GM10248 (cell line): Measurements from ENCODE around the gene ERVFRD-1.

Experiments used
- CTCF ChIA-PET: fragments of 300-600 bp; sonication (Branson Sonifier 250); formaldehyde crosslinking; extraction: SDS; loops from one replicate; lab custom pipeline; 2021; ENCODE audit warnings: antibody characterized with exemption; lab: Yijun Ruan, JAX
- POLR2A ChIA-PET: fragments of 350-650 bp; sonication (Branson Sonifier 250); formaldehyde crosslinking; extraction: SDS; loops from one replicate; lab custom pipeline; 2020; ENCODE audit warnings: antibody characterized with exemption; lab: Yijun Ruan, JAX
- DNase-seq: peaks from one replicate; pipeline ENCODE4 v3.0.0; 2012; ENCODE audit errors: extremely low spot score
- CTCF ChIP-seq: IDR thresholded peaks from 2 replicates; pipeline ENCODE4 v1.5.1; 2012; ENCODE audit warnings: mild to moderate bottlenecking, low read depth; ENCODE audit errors: extremely low read depth, missing control alignments, control extremely low read depth

ERVFRD-1 gene

DNA sequence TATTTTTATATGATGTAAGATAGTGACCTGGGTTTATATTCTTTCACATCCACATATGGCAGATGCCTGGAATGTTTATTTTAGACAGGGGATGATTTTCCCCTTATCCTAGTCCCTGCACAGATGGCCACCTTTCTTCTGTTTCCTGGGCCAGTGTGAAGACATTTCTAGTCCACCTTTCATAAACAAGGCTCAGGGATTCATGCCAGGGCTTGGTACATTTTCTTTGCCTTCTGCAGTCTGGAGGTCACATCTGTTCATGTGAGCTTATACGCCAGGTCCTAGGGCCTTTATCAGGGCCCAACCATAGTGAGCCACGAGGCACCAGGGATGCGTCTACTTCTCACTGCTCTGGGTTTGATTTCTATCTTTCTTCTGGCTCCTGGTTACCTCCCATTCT is 38.0 kb upstream of the ERVFRD-1 start:
- POLR2A ChIA-PET: no interaction called here
- CTCF ChIA-PET: interaction anchor here (1.4 to 1.5 kb wide), 2 partner anchors 14 to 347 kb away, joined by 3 to 5 read pairs; no protein-coding TSS in a partner anchor
- no peak for DNase-seq
- TF ChIP-seq CTCF: no peak

GRCh38 chr6:11146117-11146826 is 34.7 kb upstream of the ERVFRD-1 start:
- POLR2A ChIA-PET: no interaction called here
- CTCF ChIA-PET: interaction anchor here (1.4 to 4.0 kb wide), 2 partner anchors 350 kb away, joined by 4 to 79 read pairs; no protein-coding TSS in a partner anchor
- TF ChIP-seq CTCF: no peak
- DNase-seq: no peak

- DNase-seq: peak; percentile 83
- CTCF ChIA-PET: interaction anchor here (0.7 to 4.0 kb wide), 26 partner anchors 9 to 430 kb away, joined by 3 to 79 read pairs (median 4); no protein-coding TSS in a partner anchor
- POLR2A ChIA-PET: no interaction called here
- TF ChIP-seq CTCF: peak; percentile 96
Observed at GRCh38 chr6:11144393-11144851, 32.9 kb upstream of the ERVFRD-1 start.

DNA sequence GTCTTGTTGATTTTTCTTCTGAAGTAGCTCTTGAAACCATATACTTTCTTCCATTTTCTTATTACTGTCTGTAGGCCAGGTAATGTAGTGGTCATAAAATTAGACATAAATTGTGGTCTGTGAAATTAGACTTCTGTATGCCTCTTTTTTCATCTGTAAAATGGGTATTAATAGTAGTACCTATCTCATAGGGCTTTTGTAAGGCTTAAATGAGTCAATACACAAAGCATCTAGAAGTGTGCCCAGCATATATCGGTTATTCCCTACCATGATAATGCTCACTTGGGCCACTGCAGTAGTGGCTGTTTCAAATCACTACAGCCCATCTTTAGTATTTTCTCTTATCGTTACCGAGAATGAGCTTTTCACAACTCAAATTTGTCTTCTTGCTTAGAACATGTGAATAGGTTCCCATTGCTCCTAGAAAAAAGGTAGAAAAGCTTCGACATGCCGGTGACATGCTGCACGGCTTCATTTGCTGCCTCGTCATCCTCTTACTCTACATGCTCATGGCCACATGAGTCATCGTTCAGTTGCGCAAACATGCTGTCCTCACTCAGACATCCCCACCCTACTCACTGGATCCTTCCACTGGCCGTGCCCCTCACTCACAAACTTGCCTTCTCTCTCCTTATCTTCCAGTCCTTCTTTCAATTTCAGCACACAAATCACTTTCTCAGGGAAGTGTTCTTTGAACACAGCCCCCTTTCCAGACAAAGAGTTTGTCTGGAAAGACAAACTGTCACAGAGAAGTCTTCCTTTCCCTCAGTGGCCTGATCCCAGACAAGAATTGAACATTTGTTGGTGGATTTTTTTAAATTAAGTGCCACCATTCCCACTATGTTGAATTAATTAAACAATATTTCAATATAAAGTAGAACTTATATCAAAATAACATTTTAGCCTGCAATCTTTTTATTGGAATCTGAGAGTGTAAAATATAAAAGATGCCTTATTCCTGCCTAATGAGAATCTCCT is 32.2 kb upstream of the ERVFRD-1 start:
- DNase-seq: no peak
- ChIA-PET POLR2A (no interaction called here), CTCF (interaction anchor here (0.7 to 4.0 kb wide), 37 partner anchors 8 to 431 kb away, joined by 3 to 79 read pairs (median 4); no protein-coding TSS in a partner anchor)
- no peak for TF ChIP-seq CTCF

- ChIA-PET POLR2A (no interaction called here), CTCF (interaction anchor here (0.9 to 4.0 kb wide), 15 partner anchors 7 to 432 kb away, joined by 3 to 79 read pairs (median 4); no protein-coding TSS in a partner anchor)
- TF ChIP-seq CTCF: no peak
- no peak for DNase-seq
Observed at GRCh38 chr6:11142296-11143027, 30.9 kb upstream of the ERVFRD-1 start.
